HG02981 (cell line): ENCODE measurements around the gene TMEM45A.
"Not testable (repeated sequence)": the region's sequence is repeated elsewhere in the genome, so short reads cannot be mapped to it uniquely, and the experiment has no call there.

Experiments used
- ATAC-seq: cut with Tn5 transposase; IDR thresholded peaks from one replicate; pipeline ENCODE4 v1.9.1; 2021; ENCODE audit warnings: mild to moderate bottlenecking, moderate library complexity; ENCODE audit not compliant: unreplicated experiment

Gene TMEM45A

GRCh38 chr3:100482176-100482575 is 10.2 kb upstream of the TMEM45A start:
- ATAC-seq = no peak

- no peak for ATAC-seq
These were observed 8.9 kb upstream of the TMEM45A start for GRCh38 chr3:100483529-100483928.

- ATAC-seq = no peak
These were observed 5.6 kb upstream of the TMEM45A start for GRCh38 chr3:100486808-100487207.

DNA sequence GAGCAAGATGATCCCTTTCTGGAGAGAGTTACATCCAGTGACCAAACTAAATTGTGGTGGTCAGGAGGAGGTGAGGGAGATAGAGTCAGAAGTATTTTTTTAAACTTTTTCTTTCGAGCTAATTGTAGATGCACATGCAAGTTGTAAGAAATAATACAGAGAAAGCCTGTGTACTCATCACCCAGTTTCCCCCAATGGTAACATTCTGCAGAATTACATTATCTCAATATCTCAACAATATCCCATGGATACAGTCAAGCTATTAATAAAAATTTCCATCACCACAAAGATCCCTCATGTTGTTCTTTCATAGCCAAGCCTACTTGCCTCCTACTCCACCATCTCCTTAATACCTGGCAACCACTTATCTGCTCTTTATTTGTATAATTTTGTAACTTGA is 3.3 kb upstream of the TMEM45A start:
- no peak for ATAC-seq

DNA sequence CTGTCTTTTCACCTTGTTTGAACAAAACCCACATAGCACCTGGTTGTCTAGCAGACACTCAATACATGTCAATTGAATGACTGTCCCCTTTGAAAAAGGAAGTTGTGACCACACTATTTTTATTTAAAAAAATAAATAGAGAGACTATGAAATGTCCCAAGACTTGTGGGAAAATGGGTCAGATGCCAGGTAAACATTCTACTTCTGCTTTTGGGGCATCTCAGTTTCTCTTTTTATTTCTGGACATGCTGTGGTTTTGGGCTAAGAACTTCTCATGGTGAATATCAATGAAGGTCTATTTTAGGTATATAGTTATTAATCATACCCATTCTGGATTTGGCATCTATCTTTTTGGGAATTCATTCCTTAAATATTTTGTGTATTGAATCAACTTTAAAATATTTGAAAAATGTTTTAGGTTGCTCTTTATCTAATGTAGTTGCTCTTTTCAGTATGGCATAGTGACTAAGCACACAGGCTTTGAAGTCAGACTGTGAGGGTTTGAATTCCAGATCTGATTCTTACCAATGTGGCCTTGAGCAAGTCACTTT is 4.4 kb downstream of the TMEM45A start:
- peak; percentile 36 for ATAC-seq

DNA sequence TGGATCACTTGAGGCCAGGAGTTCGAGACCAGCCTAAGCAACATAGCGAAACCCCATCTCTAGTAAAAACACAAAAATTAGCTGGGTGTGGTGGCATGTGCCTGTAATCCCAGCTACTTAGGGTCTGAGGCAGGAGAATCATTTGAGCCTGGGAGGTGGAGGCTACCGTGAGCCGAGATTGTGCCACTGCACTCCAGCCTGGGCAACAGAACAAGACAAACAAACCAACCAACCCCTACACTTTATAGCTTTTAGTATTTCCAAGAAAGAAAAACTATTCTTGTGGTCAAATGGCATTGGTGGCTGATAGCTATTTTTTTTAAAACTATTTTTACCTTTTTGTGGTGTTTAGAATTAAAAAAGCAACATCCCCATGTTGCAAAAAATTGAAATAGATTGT is 7.2 kb downstream of the TMEM45A start:
- no peak for ATAC-seq

DNA sequence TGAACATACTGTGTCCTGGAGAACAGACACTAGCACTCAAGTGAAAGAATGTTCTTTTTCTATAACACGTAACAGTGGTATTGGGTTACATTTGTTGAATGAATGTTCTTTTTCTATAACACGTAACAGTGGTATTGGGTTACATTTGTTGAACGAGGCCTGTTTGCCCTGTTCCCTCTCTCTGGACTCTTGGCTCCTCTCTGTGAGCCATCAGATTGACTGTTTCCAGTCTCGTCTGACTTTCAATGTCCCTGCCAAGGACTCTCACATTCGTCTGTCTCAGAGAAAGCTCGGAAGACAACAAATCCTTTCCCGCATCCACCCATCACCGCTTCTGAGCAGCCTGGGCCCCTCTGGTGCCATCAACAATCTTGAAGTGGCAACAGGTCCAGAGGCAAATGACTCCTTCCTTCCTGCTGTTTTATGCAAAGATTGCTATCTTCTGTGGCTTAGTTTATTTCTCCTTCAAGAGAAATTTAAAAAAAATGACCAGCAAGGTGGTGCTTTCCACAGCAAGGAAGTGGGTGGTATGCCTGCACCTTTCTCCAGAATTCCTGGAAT is 8.0 kb downstream of the TMEM45A start:
- ATAC-seq = no peak

- ATAC-seq = no peak
These were observed 11.0 kb downstream of the TMEM45A start for GRCh38 chr3:100503448-100503847.

GRCh38 chr3:100506355-100506754 is 13.9 kb downstream of the TMEM45A start:
- no peak for ATAC-seq

DNA sequence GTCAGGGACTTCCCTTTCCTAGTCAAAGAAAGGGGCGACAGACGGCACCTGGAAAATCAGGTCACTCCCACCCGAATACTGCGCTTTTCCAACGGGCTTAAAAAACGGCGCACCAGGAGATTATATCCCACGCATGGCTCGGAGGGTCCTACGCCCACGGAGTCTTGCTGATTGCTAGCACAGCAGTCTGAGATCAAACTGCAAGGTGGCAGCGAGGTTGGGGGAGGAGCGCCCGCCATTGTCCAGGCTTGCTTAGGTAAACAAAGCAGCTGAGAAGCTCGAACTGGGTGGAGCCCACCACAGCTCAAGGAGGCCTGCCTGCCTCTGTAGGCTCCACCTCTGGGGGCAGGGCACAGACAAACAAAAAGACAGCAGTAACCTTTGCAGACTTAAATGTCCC is 17.4 kb downstream of the TMEM45A start:
- ATAC-seq = not testable (repeated sequence)

DNA sequence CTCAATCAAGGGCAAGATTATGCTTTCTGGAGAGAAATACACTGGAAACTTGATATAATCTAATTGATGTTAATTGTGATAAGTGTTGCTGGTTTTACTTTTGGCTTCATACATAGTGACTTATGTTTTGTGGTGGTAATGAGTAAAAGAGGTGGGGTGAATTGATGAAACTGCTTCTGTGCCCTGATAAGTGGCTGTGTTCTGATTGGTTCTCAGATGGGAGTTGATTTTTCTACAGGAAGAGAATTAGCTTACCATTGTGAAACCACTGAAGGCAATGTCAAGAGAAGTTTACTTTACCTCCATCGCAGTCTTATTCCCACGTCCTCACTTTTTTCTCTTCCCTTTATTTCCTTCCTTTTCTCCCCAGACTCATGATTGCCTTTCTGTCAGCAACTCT is 23.8 kb downstream of the TMEM45A start:
- ATAC-seq = no peak

DNA sequence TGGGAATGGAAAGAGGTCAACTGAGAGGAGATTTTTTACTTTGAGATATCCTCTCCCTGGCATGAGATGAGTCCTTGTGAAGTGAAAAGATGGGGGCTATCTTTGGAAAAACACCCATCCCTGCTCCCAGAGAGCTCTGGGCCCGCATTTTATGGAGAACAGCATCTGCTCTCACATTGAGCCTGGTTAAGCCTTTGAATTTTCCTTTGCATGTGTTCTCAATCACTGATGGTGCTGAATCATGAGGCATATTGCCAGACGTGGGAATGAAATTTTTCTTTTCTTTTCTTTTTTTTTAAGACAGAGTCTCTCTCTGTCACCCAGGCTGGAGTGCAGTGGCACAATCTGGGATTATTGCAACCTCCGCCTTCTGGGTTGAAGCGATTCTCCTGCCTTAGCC is 24.4 kb downstream of the TMEM45A start:
- no peak for ATAC-seq

DNA sequence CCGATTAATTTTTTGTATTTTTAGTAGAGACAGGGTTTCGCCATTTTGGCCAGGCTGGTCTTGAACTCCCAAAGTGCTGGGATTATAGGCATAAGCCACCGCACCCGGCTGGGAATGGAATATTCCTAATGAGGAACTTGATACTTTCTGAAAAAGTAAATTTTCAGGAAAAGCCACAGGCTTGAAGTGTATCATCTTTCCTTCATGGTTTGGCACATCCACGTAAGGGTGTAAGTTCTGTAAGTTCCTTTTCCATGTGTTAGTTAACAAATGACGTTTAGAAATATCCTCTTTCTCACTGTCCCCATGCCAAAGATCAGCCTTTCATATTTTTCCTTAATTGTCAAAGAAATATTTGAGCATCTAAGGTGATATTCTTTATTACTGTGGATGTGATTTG is 24.9 kb downstream of the TMEM45A start:
- no peak for ATAC-seq

- no peak for ATAC-seq
These were observed 25.8 kb downstream of the TMEM45A start for GRCh38 chr3:100518244-100518643.

DNA sequence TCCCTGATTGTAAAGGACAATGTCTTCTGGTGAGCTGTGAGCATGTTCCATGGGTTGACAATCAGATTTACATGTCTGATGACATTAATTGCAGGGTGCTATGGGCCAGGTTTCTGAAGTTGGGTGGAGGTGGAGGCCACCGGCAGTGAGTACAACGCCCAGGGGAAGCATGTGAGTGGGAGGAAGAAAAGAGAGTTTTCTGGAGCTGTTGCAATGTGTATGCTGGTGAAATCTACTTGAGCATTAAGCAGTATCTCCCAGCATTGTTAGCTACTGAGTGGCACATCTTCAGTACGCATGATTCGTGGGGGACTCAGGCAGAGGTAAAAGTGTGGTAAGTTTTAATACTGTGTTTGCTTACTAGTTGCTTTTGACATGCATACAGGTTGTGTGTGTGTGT is 26.6 kb downstream of the TMEM45A start:
- ATAC-seq = no peak

DNA sequence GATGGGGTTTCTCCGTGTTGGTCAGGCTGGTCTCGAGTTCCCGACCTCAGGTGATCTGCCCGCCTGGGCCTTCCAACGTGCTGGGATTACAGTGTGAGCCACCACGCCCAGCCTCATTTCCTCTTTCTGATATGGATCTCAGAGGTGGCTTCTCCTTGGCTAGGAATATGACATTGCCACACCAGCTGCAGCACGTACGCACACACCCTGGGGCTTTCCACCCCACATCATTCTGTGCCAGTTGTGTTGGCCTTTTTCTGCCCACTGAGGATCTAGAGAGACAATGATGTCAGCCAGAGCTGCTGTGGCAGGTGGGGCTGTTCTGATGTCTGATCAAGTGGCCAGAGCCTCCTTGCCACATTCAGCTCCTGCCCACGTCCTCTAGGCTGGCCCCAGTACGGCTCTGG is 29.0 kb downstream of the TMEM45A start:
- no peak for ATAC-seq

- no peak for ATAC-seq
These were observed 29.7 kb downstream of the TMEM45A start for GRCh38 chr3:100522125-100522524.

- ATAC-seq = no peak
These were observed 30.8 kb downstream of the TMEM45A start for GRCh38 chr3:100523050-100523760.

DNA sequence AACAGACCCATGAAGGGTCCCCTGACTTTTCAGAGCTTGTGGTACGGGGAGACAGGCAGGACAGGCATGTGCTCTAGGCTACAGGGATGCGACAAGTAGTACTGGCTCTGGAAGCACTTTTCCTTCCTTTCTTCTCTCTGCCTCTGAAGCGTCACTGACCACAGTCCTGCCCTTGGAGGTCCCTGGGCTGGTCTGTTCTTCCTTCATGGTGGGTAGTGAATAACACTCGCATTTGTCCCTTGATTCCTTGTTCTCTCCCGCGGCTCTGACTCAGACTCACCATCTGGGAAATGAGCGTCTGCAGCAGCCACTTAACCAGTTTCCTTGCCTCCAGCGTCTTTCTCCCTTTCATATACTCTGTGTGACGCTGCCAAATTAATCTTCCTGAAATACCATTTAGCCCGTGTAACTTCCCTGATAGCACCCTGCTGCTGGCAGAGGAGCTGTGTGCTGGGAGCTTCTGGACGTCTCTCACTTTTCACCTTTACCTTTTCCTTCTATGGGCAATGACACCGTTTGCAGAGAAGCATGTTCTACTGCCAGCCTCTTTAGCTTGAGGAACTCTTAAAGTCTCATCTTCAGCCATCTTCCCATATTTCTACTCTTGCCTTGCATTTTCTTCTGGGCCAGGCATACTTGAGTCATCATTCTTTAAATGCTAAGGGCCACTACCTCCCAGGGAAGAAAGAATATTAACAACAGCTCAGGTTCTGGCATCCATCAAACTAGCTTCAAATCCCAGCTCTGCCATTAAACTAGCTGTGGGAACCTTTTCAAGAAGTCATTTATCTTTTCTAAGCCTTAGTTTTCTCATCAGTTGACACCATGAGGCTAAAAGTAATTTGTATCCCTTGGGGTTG is 33.6 kb downstream of the TMEM45A start:
- no peak for ATAC-seq

DNA sequence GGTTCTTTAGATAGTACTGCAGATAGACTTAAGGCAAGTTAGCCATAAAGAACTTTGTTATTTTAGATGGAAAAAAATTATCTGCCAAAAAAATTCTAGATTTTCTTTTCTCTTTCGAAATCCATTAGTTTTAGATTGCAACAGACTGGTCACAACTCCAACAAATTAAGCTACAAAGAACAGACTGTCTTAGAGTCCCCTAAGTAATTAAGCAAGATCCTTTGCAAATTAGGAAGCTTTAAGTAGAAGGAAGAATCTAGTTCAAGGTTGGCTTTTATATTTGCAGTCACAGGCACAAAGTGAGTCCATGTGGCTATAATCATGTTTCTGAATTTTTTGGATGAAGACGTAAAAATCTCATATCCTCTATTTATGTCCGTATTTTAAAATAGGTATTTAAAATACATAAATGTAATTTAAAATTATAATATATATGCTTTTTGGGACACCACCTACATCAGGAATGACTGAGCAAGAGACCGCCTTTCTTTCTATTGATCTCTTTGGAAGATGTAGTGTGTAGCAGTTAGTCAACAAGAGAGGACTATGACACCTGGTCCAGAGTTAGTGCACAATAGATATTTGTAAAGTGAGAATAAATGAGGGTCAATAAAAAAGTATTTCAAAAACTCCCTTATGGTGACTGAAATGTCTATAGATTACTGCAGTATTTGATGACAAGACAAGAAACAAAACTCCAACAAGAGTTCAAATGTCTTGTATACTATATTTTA is 34.4 kb downstream of the TMEM45A start:
- ATAC-seq = no peak

DNA sequence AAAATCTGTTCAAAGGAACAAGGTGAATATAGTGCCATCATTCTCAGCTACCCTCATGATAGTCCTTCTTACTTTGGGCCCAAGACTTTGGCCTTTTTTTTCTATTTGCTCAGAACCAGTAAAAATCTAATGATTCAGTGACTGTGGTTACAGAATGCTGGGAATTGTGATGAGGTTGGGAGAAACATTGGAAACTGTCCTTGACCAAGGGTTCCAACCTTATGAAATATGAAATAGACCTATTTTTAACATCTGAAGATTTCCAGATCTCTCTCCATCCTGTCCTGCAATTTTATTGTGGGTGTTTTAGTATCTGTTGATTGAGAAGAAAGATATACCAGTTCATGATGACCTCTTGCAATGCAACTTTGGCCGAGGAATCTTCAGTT is 34.9 kb downstream of the TMEM45A start:
- no peak for ATAC-seq
